Calu3 (cell line): Measurements from ENCODE around the gene PLCD1. TPM values are rescaled to one million over a fixed set of nuclear protein-coding genes. Genes with fewer than 3 reads are reported as not detected.

Experiments
- BruUV-seq: library from RNA; stranded (reverse); fragments of 400-500 nt; replicated peaks from 2 replicates; lab custom pipeline; 2021; lab: Mats Ljungman, UMichigan
- CTCF ChIA-PET: fragments of 300-600 bp; sonication (Branson Sonifier 250); formaldehyde crosslinking; loops from one replicate; lab custom pipeline; 2022; ENCODE audit warnings: antibody characterized with exemption; lab: Charles Lee
- DNase-seq: peaks from one replicate; pipeline ENCODE4 v3.0.0; 2022
- H3K27ac Mint-ChIP-seq: one replicate; pipeline ENCODE4 v1.8.0; 2022; ENCODE audit warnings: mixed read lengths; ENCODE audit not compliant: unreplicated experiment
- H3K27me3 Mint-ChIP-seq: one replicate; pipeline ENCODE4 v1.8.0; 2022; ENCODE audit warnings: mixed read lengths; ENCODE audit not compliant: unreplicated experiment
- H3K36me3 Mint-ChIP-seq: one replicate; pipeline ENCODE4 v1.8.0; 2022; ENCODE audit warnings: mild to moderate bottlenecking, moderate library complexity, mixed read lengths; ENCODE audit not compliant: insufficient read depth, unreplicated experiment
- H3K4me1 Mint-ChIP-seq: one replicate; pipeline ENCODE4 v1.8.0; 2022; ENCODE audit warnings: mild to moderate bottlenecking, low read depth, mixed read lengths; ENCODE audit not compliant: unreplicated experiment
- H3K4me3 Mint-ChIP-seq: one replicate; pipeline ENCODE4 v1.8.0; 2022; ENCODE audit warnings: mild to moderate bottlenecking, low read depth, moderate library complexity, mixed read lengths; ENCODE audit not compliant: unreplicated experiment
- H3K9me3 Mint-ChIP-seq: one replicate; pipeline ENCODE4 v1.8.0; 2022; ENCODE audit warnings: low read depth, mixed read lengths; ENCODE audit not compliant: unreplicated experiment
- intact Hi-C: fragments of 100-400 bp; cut with micrococcal nuclease; formaldehyde crosslinking; loops from one replicate; pipeline ENCODE4 v1.10.0; 2022; ENCODE audit not compliant: unreplicated experiment
- total RNA-seq: library from RNA; stranded (reverse); gene quantifications from 2 replicates; pipeline ENCODE4 v1.2.3, GENCODE V29; 2022
- TF ChIP-seq, protein P1 (sequence below): fragments of 200-600 bp; IDR thresholded peaks from one replicate; pipeline ENCODE4 v1.8.0; 2022; ENCODE audit warnings: antibody characterized with exemption; ENCODE audit not compliant: unreplicated experiment

PLCD1 gene
- total RNA-seq, 1 experiment from 2014 or later = 9.8 TPM

DNA sequence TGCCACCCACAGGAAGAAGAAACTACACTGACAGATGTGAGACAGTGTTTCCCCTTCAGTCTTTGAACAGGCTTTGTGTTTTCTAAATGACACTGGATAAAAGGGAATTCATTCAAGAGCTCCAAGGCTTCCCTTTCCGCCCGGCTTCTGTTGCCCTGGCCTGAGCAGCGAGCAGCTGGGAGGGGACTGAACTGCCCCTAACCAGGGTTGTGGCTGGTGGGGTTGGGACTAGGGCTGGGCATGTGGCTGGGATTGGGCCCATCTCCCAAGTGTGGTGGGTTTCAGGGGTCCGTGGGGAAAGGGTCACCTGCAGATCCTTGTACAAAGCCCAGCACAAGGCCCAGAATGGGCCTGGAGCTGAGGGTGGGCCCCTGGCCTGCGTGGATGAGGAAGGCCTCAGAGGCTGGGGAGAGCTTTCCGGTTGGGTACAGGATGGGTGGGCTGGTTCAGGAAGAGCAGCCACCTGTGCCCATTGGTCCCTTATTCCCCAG is 28.4 kb downstream of the PLCD1 start:
- CTCF ChIA-PET = interaction anchor here (0.5 to 2.0 kb wide), 3 partner anchors 10 to 178 kb away, joined by 3 to 13 read pairs (median 4); partner anchors contain the start of gene VILL
- BruUV-seq = no TSS peak
- H3K27me3 Mint-ChIP-seq = no peaks in the 10 kb centered on the region
- no peak for DNase-seq
- no peak overlapping the region for H3K4me3 Mint-ChIP-seq
- peaks cover 40% of the 10 kb centered on the region for H3K4me1 Mint-ChIP-seq
- TF ChIP-seq, protein P1, sequence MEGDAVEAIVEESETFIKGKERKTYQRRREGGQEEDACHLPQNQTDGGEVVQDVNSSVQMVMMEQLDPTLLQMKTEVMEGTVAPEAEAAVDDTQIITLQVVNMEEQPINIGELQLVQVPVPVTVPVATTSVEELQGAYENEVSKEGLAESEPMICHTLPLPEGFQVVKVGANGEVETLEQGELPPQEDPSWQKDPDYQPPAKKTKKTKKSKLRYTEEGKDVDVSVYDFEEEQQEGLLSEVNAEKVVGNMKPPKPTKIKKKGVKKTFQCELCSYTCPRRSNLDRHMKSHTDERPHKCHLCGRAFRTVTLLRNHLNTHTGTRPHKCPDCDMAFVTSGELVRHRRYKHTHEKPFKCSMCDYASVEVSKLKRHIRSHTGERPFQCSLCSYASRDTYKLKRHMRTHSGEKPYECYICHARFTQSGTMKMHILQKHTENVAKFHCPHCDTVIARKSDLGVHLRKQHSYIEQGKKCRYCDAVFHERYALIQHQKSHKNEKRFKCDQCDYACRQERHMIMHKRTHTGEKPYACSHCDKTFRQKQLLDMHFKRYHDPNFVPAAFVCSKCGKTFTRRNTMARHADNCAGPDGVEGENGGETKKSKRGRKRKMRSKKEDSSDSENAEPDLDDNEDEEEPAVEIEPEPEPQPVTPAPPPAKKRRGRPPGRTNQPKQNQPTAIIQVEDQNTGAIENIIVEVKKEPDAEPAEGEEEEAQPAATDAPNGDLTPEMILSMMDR = no peak
- no peaks in the 10 kb centered on the region for H3K9me3 Mint-ChIP-seq
- intact Hi-C loops = loop anchor here (5.0 kb wide), 1 partner anchor 41 kb away; no protein-coding TSS in a partner anchor
- H3K36me3 Mint-ChIP-seq = peaks cover 52% of the 10 kb centered on the region
- no peak overlapping the region for H3K27ac Mint-ChIP-seq

DNA sequence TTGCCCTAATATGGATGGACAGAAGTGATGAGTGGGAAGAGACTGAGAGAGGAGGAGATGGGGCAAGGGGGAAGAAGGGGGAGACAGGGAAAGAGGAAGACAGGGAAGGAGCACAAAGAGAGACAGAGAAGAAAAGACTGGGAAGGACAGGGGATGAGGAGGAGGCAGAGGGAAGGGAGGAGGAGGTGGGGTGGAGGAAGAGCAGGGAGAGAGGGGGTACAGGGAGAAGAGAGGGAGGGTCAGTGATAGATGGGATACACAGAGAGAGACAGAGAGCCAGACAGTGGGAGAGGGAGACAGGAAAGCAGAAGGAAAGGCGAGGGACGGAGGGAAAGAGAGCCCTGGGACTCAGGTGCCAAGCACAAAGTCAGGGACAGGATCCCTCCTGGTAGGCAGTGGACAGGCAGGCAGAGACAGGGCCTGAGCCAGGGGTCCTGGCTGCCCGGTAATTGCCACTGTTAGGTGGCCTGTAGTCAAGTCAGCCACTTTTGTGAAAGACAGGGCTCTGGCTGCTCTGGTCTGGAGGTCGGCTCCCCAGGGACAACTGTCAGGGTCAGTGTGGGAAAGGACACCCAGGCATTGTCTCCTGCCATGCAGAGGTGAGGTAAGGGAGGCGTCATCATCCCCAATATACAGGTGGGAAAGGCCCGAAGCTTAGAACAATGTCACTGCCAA is 29.1 kb downstream of the PLCD1 start:
- H3K27me3 Mint-ChIP-seq = no peaks in the 10 kb centered on the region
- TF ChIP-seq, protein P1 = no peak
- H3K27ac Mint-ChIP-seq = no peak overlapping the region
- intact Hi-C loops = loop anchor here (5.0 kb wide), 1 partner anchor 42 kb away; no protein-coding TSS in a partner anchor
- H3K4me3 Mint-ChIP-seq = no peak overlapping the region
- no peak for DNase-seq
- no peaks in the 10 kb centered on the region for H3K9me3 Mint-ChIP-seq
- H3K4me1 Mint-ChIP-seq = peaks cover 39% of the 10 kb centered on the region
- peaks cover 51% of the 10 kb centered on the region for H3K36me3 Mint-ChIP-seq
- CTCF ChIA-PET = interaction anchor here (0.5 to 2.0 kb wide), 2 partner anchors 26 to 178 kb away, joined by 4 to 13 read pairs; no protein-coding TSS in a partner anchor
- no TSS peak for BruUV-seq

DNA sequence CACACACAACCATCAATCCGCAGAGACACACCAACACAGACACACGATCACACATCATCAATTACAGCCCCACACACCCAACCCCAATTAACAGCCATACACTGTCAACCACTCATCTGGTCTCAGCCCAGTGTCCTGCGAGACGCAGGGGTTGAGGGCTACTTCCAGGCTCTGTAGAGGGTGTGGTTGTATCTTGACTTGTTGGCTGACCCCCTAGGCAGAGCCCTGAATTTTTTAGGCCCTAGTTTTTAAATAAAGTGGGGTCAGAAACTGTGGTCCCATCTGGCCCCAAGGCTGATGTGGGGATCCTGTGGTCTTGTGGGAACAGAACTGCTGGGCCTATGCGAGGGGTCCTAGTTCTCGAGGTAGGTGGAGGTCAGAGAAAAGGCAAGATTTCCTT is 29.6 kb downstream of the PLCD1 start:
- Mint-ChIP-seq H3K9me3 (no peaks in the 10 kb centered on the region), H3K36me3 (peaks cover 50% of the 10 kb centered on the region), H3K4me3 (no peak overlapping the region), H3K4me1 (peaks cover 34% of the 10 kb centered on the region), H3K27ac (no peak overlapping the region), H3K27me3 (no peaks in the 10 kb centered on the region)
- BruUV-seq = no TSS peak
- TF ChIP-seq, protein P1 = no peak
- no peak for DNase-seq
- CTCF ChIA-PET = no interaction called here
- intact Hi-C loops = loop anchor here (5.0 kb wide), 1 partner anchor 42 kb away; no protein-coding TSS in a partner anchor

DNA sequence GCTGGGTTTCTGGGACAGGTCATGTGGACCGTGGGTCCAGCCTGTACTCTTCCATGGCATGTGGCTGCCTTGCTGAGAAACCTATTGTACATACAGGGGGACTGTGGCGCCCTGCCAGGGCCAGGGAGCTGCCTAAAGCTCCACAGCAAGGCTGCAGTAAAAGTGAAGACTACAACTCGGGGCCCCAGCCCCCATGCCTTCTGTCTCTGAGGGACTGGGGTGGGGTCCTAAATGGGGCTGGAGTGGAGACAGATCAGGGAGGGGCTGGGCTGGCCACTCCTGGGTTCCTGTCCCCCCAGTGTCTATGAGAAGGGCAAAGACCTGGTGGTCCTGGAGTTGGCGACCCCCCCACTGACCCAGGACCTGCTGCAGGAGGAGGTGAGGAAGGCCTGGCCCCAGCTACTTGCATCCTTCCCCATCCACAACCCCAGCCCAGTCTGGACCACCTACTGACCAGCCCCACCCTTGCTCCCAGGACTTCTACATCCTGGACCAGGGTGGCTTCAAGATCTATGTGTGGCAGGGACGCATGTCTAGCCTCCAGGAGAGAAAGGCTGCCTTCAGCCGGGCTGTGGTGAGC is 31.6 kb downstream of the PLCD1 start:
- Mint-ChIP-seq H3K27me3 (no peaks in the 10 kb centered on the region), H3K4me3 (no peak overlapping the region), H3K27ac (no peak overlapping the region), H3K36me3 (peaks cover 38% of the 10 kb centered on the region), H3K9me3 (no peaks in the 10 kb centered on the region), H3K4me1 (peaks cover 29% of the 10 kb centered on the region)
- BruUV-seq = no TSS peak
- no peak for DNase-seq
- CTCF ChIA-PET = interaction anchor here (1.2 to 3.2 kb wide), 2 partner anchors 24 to 144 kb away, joined by 5 to 50 read pairs; no protein-coding TSS in a partner anchor
- TF ChIP-seq, protein P1 = no peak
- intact Hi-C loops = loop anchor here (1.0 kb wide), 1 partner anchor 24 kb away; no protein-coding TSS in a partner anchor
